MM.1S (cell line): Measurements from ENCODE around the gene CAMK2A.

ENCODE experiments used
- CTCF ChIP-seq: fragments of 300-600 bp; sonication (generic); IDR thresholded peaks from 2 replicates; pipeline ENCODE4 v1.5.1; 2016; ENCODE audit warnings: antibody characterized with exemption, low read length, mixed read lengths
- EZH2 ChIP-seq: fragments of 300-600 bp; sonication (generic); optimal IDR thresholded peaks from 2 replicates; pipeline ENCODE3; 2017; ENCODE audit warnings: low read depth, mild to moderate bottlenecking, antibody characterized with exemption, low read length, mixed read lengths
- EZH2phosphoT487 ChIP-seq: fragments of 300-600 bp; sonication (generic); IDR thresholded peaks from 2 replicates; pipeline ENCODE4 v1.6.1; 2018; ENCODE audit warnings: antibody characterized with exemption, low read length

- no peak for TF ChIP-seq CTCF
- TF ChIP-seq EZH2 = no peak
- TF ChIP-seq EZH2phosphoT487 = no peak
Observed at GRCh38 chr5:150255659-150256409, 33.7 kb downstream of the CAMK2A start.
